Breast epithelium (tissue), 3 donors: ENCODE results near the gene ASB2.

Source experiments
- CTCF ChIP-seq, 3 donors: fragments of 450-650 bp; IDR thresholded peaks; one replicate each; pipeline ENCODE4 v1.5.1; 2016 to 2017; ENCODE audit warnings: antibody characterized with exemption in 3 of 3, mild to moderate bottlenecking in 3 of 3, moderate library complexity in 3 of 3
- POLR2A ChIP-seq: fragments of 450-650 bp; IDR thresholded peaks from one replicate; pipeline ENCODE4 v1.6.1; 2016; ENCODE audit warnings: antibody characterized with exemption, mild to moderate bottlenecking, moderate library complexity
- POLR2AphosphoS5 ChIP-seq, 3 donors: sonication (generic); formaldehyde crosslinking; IDR thresholded peaks; one replicate each; pipeline ENCODE4 v1.6.1; 2017; ENCODE audit warnings: antibody characterized with exemption in 3 of 3

- TF ChIP-seq POLR2AphosphoS5 (IDR thresholded peaks at IDR 0.05) (no peak), CTCF (IDR thresholded peaks at IDR 0.05) (no peak), POLR2A (no peak)
These were observed 37.5 kb downstream of the ASB2 start for GRCh38 chr14:93938751-93939303.
